ENCODE measurements around the gene SUGCT.
"Not testable (repeated sequence)": the region's sequence is repeated elsewhere in the genome, so short reads cannot be mapped to it uniquely, and the experiment has no call there.

Gene SUGCT

DNA sequence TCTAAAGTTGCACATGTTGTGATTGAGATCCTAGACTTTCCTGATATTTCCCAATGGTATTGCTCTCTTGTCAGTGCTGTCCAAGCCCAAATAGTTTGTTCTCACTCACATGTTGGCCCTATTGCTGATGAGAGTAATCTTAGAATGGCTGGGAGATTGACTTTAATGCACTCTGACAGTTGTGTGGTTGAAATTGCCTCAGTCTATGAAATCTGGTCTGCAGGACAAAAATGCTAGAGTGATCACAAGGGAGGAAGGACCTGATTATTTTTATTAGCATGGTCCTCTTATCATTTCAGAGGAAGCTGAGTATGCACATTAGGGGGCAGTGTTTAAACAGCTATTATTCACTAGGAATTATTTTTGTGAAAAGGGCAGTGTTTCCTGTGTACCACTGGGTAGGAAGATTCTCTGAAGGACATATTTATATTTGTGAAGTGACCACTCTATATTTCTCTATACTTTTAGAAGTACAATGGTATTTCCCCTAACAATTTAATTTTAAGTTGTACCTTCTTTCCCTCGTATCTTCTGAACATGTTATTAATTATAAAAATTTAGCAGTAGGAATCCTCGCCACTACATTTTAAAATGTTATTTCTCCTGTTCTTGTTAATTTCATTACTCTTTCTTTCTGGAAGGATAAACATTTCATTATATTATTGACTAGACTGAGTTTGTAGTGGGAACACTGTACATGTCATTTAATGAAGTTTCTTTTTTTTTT lies 64.4 kb downstream of the SUGCT start:
- WGBS (ENCODE audit: insufficient coverage, insufficient read length), result no CpG with 5 or more reads among the region's 2 CpGs
- no peak for DNase-seq (ENCODE audit: low read depth, low spot score)
- no peaks in the 10 kb centered on the region for H3K36me3 ChIP-seq (ENCODE audit: control insufficient read depth, insufficient read depth, low read length)

GRCh38 chr7:40200791-40201190 lies 66.0 kb downstream of the SUGCT start:
- H3K4me3 ChIP-seq (ENCODE audit: low read length), result no peak overlapping the region

More for the DNA sequence above, 64.4 kb downstream of the SUGCT start:
- H3K27ac ChIP-seq (ENCODE audit: low read length), result no peak overlapping the region
- no peaks in the 10 kb centered on the region for H3K27me3 ChIP-seq (ENCODE audit: control insufficient read depth, insufficient read depth, low read length)
- no peaks in the 10 kb centered on the region for H3K4me1 ChIP-seq (ENCODE audit: control insufficient read depth, insufficient read depth, low read length)
- no peak overlapping the region for H3K4me3 ChIP-seq (ENCODE audit: low read length)
- no peaks in the 10 kb centered on the region for H3K9me3 ChIP-seq (ENCODE audit: control insufficient read depth, insufficient read depth, low read length)

DNA sequence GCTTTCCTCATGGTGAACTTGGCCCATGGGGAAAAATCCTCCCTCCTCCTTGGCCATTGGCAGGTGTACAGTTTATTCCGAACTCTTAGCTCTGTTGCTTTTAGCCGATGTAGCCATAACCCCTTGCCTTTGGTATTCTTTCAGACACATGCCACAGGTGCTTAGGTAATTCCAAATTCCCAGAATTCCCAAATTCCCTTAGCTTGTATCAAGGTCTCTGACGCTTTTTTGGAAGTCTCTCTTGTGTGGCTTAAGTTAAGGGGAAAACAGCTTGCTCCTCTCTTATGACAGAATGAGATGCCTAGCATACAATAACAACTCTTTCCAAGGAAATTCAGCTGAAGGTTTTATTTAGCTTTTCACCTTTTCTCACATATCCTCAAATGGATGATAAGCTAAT lies 68.0 kb downstream of the SUGCT start:
- no peak for DNase-seq (ENCODE audit: low read depth, low spot score)
- no peak overlapping the region for H3K27ac ChIP-seq (ENCODE audit: low read length)
- no CpG with 5 or more reads among the region's 3 CpGs for WGBS (ENCODE audit: insufficient coverage, insufficient read length)
- H3K4me1 ChIP-seq (ENCODE audit: control insufficient read depth, insufficient read depth, low read length), result no peaks in the 10 kb centered on the region
- no peaks in the 10 kb centered on the region for H3K27me3 ChIP-seq (ENCODE audit: control insufficient read depth, insufficient read depth, low read length)
- H3K36me3 ChIP-seq (ENCODE audit: control insufficient read depth, insufficient read depth, low read length), result no peaks in the 10 kb centered on the region
- no peaks in the 10 kb centered on the region for H3K9me3 ChIP-seq (ENCODE audit: control insufficient read depth, insufficient read depth, low read length)
- no peak overlapping the region for H3K4me3 ChIP-seq (ENCODE audit: low read length)

More at GRCh38 chr7:40200791-40201190, 66.0 kb downstream of the SUGCT start:
- no peak for DNase-seq (ENCODE audit: low read depth, low spot score)
- Histone ChIP-seq H3K27ac (ENCODE audit: low read length) (no peak overlapping the region), H3K27me3 (ENCODE audit: control insufficient read depth, insufficient read depth, low read length) (no peaks in the 10 kb centered on the region), H3K36me3 (ENCODE audit: control insufficient read depth, insufficient read depth, low read length) (no peaks in the 10 kb centered on the region), H3K4me1 (ENCODE audit: control insufficient read depth, insufficient read depth, low read length) (no peaks in the 10 kb centered on the region), H3K9me3 (ENCODE audit: control insufficient read depth, insufficient read depth, low read length) (no peaks in the 10 kb centered on the region)
- WGBS (ENCODE audit: insufficient coverage, insufficient read length), result no CpG with 5 or more reads among the region's 3 CpGs

DNA sequence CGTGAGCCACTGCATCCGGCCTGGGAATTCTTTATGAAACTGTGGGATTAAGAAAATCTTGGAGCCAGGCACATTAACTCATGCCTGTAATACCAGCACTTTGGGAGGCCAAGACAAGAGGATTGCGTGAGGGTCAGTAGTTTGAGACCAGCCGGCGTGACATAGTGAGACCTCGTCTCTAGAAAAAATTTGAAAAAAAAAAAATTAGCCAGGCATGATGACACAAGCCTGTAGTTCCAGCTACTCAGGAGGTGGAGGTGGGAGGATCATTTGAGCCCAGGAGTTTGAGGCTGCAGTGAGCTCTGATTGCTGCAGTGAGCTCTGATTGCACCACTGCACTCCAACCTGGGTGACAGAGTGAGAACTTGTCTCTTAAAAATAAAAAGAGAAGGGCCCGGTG lies 69.8 kb downstream of the SUGCT start:
- no peaks in the 10 kb centered on the region for H3K36me3 ChIP-seq (ENCODE audit: control insufficient read depth, insufficient read depth, low read length)
- DNase-seq (ENCODE audit: low read depth, low spot score), result no peak
- WGBS (ENCODE audit: insufficient coverage, insufficient read length), result no CpG with 5 or more reads among the region's 7 CpGs
- no peaks in the 10 kb centered on the region for H3K27me3 ChIP-seq (ENCODE audit: control insufficient read depth, insufficient read depth, low read length)
- no peaks in the 10 kb centered on the region for H3K9me3 ChIP-seq (ENCODE audit: control insufficient read depth, insufficient read depth, low read length)
- no peak overlapping the region for H3K27ac ChIP-seq (ENCODE audit: low read length)
- no peak overlapping the region for H3K4me3 ChIP-seq (ENCODE audit: low read length)
- H3K4me1 ChIP-seq (ENCODE audit: control insufficient read depth, insufficient read depth, low read length), result no peaks in the 10 kb centered on the region

DNA sequence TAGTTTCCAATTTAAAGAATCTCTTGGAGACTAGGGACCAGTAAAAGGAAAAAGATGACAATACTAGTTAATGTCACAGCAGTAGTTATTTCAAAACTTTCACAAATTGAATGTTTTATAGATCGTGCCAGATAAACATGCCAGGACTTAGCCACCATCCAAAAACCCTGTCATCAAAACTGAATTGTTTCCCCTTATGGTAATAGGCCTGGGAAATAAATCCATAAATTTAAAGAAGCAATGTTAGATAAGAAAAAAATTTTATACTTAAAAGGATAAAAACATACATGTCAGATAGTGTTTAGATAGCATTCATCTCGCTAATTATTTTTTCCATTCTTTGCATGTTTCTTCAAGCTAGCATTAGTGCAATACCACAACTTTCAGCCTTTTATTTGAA lies 71.2 kb downstream of the SUGCT start:
- H3K27ac ChIP-seq (ENCODE audit: low read length), result no peak overlapping the region

DNA sequence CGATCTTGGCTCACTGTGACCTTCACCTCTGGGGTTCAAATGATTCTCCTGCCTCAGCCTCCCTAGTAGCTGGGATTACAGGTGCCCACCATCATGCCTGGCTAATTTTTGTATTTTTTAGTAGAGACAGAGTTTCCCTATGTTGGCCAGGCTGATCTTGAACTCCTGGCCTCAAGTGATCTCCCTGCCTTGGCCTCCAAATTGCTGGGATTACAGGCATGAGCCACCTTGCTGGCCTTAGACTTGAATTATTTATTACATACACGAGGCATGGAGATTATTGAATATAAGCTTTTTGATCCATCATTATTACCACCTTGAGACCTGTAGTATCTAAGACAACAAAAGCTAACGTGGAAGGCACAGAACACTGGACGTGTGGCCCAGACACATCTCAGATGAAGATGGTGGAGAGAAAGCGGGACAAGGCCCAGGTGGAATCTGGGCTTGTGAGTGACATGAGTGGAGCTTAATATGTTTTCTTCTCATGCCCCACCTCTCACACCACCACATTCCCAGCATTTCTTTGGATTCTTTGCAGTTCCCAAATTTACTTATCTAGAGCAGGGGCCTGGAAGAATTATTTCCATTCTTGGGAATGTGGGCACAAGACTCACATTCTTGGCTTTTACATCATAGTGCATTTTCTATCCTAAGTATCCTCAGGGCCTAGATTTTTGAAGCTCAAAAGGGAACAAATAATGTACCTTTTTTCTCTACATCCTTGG lies 76.6 kb downstream of the SUGCT start:
- no peaks in the 10 kb centered on the region for H3K9me3 ChIP-seq (ENCODE audit: control insufficient read depth, insufficient read depth, low read length)
- H3K4me1 ChIP-seq (ENCODE audit: control insufficient read depth, insufficient read depth, low read length), result no peaks in the 10 kb centered on the region
- no peak overlapping the region for H3K27ac ChIP-seq (ENCODE audit: low read length)
- WGBS (ENCODE audit: insufficient coverage, insufficient read length), result no CpG with 5 or more reads among the region's 5 CpGs
- DNase-seq (ENCODE audit: low read depth, low spot score), result no peak
- no peaks in the 10 kb centered on the region for H3K36me3 ChIP-seq (ENCODE audit: control insufficient read depth, insufficient read depth, low read length)
- no peak overlapping the region for H3K4me3 ChIP-seq (ENCODE audit: low read length)
- H3K27me3 ChIP-seq (ENCODE audit: control insufficient read depth, insufficient read depth, low read length), result no peaks in the 10 kb centered on the region

More for the DNA sequence above, 71.2 kb downstream of the SUGCT start:
- no CpG with 5 or more reads among the region's 2 CpGs for WGBS (ENCODE audit: insufficient coverage, insufficient read length)
- Histone ChIP-seq H3K27me3 (ENCODE audit: control insufficient read depth, insufficient read depth, low read length) (no peaks in the 10 kb centered on the region), H3K9me3 (ENCODE audit: control insufficient read depth, insufficient read depth, low read length) (no peaks in the 10 kb centered on the region), H3K4me3 (ENCODE audit: low read length) (no peak overlapping the region), H3K36me3 (ENCODE audit: control insufficient read depth, insufficient read depth, low read length) (no peaks in the 10 kb centered on the region), H3K4me1 (ENCODE audit: control insufficient read depth, insufficient read depth, low read length) (no peaks in the 10 kb centered on the region)
- no peak for DNase-seq (ENCODE audit: low read depth, low spot score)

DNA sequence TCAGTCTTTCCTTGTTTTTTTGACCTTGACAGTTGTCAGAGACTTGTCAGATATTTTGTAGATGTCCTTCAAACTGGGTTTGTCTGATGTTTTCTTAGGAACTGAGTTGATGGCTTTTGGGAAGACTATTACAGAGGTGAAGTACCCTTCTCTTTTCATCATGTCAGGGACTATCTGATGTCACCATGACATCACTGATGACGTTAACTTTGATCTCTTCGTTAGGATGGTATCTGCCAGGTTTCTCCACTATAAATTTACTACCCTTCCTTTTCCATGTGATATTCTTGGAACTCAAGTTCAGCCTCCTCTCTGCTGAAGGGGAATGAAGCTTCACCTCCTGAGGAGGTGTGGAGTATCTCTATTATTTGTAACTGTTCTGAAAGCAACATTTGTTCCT lies 78.5 kb downstream of the SUGCT start:
- Histone ChIP-seq H3K36me3 (ENCODE audit: control insufficient read depth, insufficient read depth, low read length) (no peaks in the 10 kb centered on the region), H3K4me1 (ENCODE audit: control insufficient read depth, insufficient read depth, low read length) (no peaks in the 10 kb centered on the region), H3K4me3 (ENCODE audit: low read length) (no peak overlapping the region), H3K27ac (ENCODE audit: low read length) (no peak overlapping the region), H3K27me3 (ENCODE audit: control insufficient read depth, insufficient read depth, low read length) (no peaks in the 10 kb centered on the region), H3K9me3 (ENCODE audit: control insufficient read depth, insufficient read depth, low read length) (no peaks in the 10 kb centered on the region)
- no CpG with 5 or more reads among the region's 2 CpGs for WGBS (ENCODE audit: insufficient coverage, insufficient read length)
- DNase-seq (ENCODE audit: low read depth, low spot score), result no peak

GRCh38 chr7:40213856-40214255 lies 79.1 kb downstream of the SUGCT start:
- no peak overlapping the region for H3K27ac ChIP-seq (ENCODE audit: low read length)
- no CpG with 5 or more reads among the region's 3 CpGs for WGBS (ENCODE audit: insufficient coverage, insufficient read length)
- H3K4me1 ChIP-seq (ENCODE audit: control insufficient read depth, insufficient read depth, low read length), result no peaks in the 10 kb centered on the region
- no peaks in the 10 kb centered on the region for H3K9me3 ChIP-seq (ENCODE audit: control insufficient read depth, insufficient read depth, low read length)
- H3K4me3 ChIP-seq (ENCODE audit: low read length), result no peak overlapping the region
- DNase-seq (ENCODE audit: low read depth, low spot score), result no peak
- no peaks in the 10 kb centered on the region for H3K36me3 ChIP-seq (ENCODE audit: control insufficient read depth, insufficient read depth, low read length)
- no peaks in the 10 kb centered on the region for H3K27me3 ChIP-seq (ENCODE audit: control insufficient read depth, insufficient read depth, low read length)

GRCh38 chr7:40218612-40219011 lies 83.8 kb downstream of the SUGCT start:
- H3K4me1 ChIP-seq (ENCODE audit: control insufficient read depth, insufficient read depth, low read length); H3K27ac ChIP-seq (ENCODE audit: low read length); H3K27me3 ChIP-seq (ENCODE audit: control insufficient read depth, insufficient read depth, low read length); H3K4me3 ChIP-seq (ENCODE audit: low read length); H3K9me3 ChIP-seq (ENCODE audit: control insufficient read depth, insufficient read depth, low read length); H3K36me3 ChIP-seq (ENCODE audit: control insufficient read depth, insufficient read depth, low read length); DNase-seq (ENCODE audit: low read depth, low spot score): not testable (repeated sequence)
- WGBS (ENCODE audit: insufficient coverage, insufficient read length), result no CpG with 5 or more reads among the region's 7 CpGs

DNA sequence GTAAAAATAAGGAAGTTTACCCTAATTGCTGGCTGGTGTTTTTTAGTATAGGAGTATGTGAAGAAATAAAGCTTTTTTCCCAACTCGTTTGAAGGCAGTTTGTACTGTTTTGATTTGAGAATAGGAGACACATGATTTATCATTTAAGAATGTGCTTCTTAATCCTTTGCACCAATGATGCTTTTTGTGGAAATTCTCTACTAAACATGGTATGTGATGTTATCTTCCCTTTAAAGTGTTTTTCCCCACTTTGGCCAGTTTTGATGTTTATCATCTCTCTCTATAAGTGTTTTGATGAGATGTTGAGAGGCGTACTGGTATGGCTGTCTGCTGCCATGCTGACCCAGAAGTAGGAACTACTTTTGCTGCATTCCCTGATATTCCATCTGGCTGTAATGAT lies 85.1 kb downstream of the SUGCT start:
- no peak overlapping the region for H3K27ac ChIP-seq (ENCODE audit: low read length)

More for the DNA sequence above, 85.1 kb downstream of the SUGCT start:
- no peak overlapping the region for H3K4me3 ChIP-seq (ENCODE audit: low read length)
- no CpG with 5 or more reads among the region's 2 CpGs for WGBS (ENCODE audit: insufficient coverage, insufficient read length)
- no peaks in the 10 kb centered on the region for H3K27me3 ChIP-seq (ENCODE audit: control insufficient read depth, insufficient read depth, low read length)
- no peak for DNase-seq (ENCODE audit: low read depth, low spot score)
- H3K4me1 ChIP-seq (ENCODE audit: control insufficient read depth, insufficient read depth, low read length), result no peaks in the 10 kb centered on the region
- no peaks in the 10 kb centered on the region for H3K9me3 ChIP-seq (ENCODE audit: control insufficient read depth, insufficient read depth, low read length)
- H3K36me3 ChIP-seq (ENCODE audit: control insufficient read depth, insufficient read depth, low read length), result no peaks in the 10 kb centered on the region
